GM12872 (cell line): ENCODE data around the gene DRGX.

ENCODE experiments used
- TF ChIP-seq, protein P1 (sequence below): IDR thresholded peaks from 3 replicates; pipeline ENCODE4 v1.5.1; 2011; ENCODE audit warnings: low read depth, mild to moderate bottlenecking, low read length, moderate library complexity; ENCODE audit not compliant: insufficient read depth

The DRGX gene

DNA sequence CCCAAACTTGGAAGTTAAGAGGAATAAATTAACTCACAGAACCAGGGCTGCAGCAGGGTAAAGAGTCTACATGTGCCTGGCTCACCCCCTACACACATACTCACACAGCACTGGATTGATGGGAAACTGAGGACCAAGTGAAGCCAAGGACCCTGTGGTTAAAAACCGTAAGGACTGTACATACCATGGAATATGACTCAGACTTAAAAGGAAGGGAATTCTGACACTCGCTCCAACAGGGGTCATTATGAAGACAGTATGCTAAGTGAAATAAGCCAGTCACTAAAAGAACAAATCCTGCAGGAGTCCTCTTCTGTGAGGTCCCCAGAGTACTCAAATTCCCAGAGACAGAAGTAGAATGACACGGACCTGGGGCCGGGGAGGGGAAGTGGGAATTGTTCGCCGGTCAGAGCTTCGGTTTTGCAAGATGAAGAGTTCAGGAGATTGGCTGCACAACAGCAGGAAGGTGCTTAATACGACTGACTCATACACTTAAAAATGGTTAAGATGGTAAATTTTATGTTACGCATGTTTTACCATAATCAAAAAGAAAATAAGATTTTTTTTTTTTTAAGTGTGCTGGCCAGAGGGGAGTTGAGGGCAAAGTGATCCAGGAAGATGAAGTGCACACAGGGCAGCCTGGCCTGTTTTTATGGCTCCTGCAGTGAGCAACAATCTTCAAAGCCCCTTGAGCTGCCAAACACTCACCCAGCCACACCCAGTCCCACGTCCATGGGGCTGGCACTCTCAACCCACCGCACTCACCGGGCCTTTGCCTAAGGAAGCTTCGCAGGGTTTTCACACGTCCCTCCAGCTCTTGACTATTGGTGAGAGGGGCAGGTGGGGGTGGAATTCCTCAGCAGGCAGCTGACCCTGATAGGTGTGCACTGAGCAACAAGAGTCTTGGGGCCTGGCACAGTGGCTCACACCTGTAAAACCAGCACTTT lies 26.4 kb downstream of the DRGX start:
- TF ChIP-seq, protein P1, sequence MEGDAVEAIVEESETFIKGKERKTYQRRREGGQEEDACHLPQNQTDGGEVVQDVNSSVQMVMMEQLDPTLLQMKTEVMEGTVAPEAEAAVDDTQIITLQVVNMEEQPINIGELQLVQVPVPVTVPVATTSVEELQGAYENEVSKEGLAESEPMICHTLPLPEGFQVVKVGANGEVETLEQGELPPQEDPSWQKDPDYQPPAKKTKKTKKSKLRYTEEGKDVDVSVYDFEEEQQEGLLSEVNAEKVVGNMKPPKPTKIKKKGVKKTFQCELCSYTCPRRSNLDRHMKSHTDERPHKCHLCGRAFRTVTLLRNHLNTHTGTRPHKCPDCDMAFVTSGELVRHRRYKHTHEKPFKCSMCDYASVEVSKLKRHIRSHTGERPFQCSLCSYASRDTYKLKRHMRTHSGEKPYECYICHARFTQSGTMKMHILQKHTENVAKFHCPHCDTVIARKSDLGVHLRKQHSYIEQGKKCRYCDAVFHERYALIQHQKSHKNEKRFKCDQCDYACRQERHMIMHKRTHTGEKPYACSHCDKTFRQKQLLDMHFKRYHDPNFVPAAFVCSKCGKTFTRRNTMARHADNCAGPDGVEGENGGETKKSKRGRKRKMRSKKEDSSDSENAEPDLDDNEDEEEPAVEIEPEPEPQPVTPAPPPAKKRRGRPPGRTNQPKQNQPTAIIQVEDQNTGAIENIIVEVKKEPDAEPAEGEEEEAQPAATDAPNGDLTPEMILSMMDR, result no peak

DNA sequence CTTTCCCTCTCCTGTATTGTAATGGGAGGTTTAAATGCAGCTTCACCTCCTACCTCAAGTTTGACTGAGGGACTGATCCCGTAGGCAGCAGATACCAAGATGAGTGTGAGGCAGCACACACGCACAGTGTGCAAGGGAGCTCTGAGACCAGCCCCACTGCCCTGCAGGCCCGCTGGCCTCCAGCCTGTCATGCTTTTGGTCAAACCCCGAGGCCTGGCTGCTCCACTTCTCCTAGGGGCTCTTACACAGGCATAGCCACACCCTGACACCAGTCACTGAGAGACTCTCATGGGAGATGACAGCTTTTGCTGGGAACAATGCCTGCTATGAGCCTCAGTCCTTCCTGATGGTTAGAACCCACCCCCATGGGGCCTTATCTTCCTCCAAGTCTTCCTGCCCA lies 27.6 kb downstream of the DRGX start:
- TF ChIP-seq, protein P1, result no peak

DNA sequence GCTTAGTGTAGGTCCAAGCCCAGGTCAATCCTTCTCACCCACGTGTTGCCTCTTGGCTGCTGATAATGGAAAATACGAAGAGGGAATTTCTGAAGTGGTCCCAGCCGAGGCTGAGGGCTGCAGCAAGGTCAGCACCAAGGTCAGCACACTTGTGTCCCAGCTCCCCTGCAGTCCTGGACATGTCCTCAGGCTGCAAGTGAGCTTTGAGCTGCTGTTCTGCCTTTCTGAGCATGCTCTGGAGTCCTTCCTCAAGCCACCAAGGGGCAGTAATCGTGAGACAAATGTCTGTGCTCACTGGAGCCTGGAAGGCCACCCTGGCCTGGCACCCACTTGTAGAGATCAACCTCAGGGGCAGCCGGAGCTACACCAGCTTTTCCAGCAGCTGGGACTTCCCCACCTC lies 28.3 kb downstream of the DRGX start:
- TF ChIP-seq, protein P1, result no peak

DNA sequence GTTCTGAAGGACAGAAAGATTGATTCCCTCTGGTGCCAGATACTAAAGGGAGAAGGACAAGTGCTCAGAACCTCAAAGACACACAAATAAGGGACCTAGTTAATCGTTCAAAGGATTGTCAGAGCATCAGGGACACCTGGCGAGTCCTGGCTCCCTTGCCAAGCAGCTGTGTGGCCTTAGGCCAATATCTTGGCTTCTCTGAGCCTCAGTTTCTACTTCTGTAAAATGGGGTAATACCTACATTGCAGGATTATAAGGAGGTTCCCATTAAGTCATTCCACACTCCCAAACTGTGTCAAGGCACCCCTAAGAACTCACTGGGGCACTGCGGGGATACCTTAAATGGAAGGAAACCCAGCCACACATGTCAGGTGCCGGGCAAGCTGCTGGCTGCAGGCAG lies 29.4 kb downstream of the DRGX start:
- TF ChIP-seq, protein P1, result no peak

DNA sequence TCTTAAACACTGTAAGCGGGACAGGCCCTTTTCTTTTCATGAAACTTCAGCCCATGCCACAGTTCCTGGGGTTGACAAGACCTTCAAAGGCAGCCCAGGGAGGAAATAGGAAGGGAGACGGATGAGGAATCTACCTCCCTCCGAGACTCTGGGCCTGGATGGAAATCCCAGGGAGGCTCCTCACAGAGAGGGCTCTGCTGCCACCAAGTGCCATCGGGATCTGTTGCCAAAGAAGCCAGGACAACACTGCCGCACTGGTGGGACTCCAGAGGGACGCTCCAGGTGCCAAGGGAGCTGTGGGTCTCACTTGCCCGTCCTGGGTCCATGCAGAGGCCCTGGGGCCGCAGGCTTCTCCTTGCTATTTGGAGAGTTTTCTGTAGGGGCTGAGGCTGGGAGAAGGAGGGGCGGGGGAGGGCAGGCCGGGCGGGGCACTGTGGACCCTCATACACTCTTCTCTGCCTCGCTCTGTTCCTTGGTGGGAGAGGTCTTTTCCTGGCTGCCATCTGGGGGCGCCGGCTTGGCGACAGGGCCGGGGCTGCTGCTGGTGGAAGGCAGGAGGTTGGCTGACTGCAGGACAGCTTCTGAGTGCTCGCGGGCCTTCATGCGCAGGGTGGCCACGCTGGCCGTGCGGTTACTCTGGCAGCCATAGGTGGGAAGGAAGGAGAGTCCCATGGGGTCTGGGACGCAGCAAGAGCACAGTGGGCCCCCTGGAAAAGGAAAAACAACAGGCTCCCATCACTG lies 30.0 kb downstream of the DRGX start:
- TF ChIP-seq, protein P1, result no peak

DNA sequence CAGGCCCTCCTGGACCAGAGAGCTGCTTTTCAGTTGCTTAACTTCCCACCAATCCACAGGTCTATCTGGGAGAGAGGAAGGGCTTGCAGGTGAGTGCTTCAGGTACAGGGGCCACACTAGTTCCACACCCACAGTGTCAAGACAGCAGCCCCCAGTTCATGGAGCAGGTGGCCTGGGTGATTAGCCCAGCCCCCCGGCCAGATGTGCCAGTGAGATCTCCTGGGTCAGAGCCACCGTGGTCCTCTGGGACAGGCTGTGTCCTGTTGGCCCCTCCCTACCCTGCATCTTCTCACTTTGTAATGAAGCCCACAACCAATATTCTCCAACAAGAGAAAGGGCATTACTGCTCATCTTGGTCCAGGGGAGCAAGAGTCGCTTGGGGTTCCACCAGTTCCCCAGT lies 30.6 kb downstream of the DRGX start:
- TF ChIP-seq, protein P1, result no peak

DNA sequence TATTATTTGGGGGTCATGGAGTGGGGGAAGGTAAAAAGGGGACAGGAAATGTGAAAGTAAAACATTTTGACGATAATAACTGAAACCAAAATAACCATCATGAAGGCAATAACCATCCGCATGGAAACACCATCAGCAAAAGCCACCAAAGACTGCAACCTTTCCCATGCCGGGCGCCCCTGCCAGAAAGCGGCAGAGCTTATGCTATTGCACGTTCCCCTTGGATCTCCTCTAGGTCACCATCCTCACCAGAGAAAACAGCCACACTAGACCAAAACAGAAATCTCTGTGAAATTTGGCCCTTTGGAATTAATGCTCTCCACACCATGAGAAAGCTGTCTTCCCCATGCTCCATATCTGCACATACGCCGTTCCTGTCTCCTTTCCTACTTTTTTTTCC lies 31.1 kb downstream of the DRGX start:
- TF ChIP-seq, protein P1, result no peak
